GM06990 (cell line): Measurements from ENCODE around the gene CYP39A1.

Experiments
- DNase-seq: peaks from one replicate; pipeline ENCODE4 v3.0.0-alpha.2; 2011; ENCODE audit not compliant: insufficient read length; ENCODE audit errors: extremely low read depth
- H3K27me3 ChIP-seq: replicated peaks from 2 replicates; pipeline ENCODE4 v1.6.0; 2011; ENCODE audit warnings: low read length; ENCODE audit not compliant: control insufficient read depth, insufficient read depth
- H3K36me3 ChIP-seq: 2 replicates; pipeline ENCODE4 v1.5.1; 2011; ENCODE audit warnings: low read length; ENCODE audit not compliant: control insufficient read depth, insufficient read depth
- H3K4me3 ChIP-seq: replicated peaks from 2 replicates; pipeline ENCODE4 v1.5.1; 2011; ENCODE audit warnings: low read depth, mild to moderate bottlenecking, control low read depth, low read length
- CTCF ChIP-seq: IDR thresholded peaks from 2 replicates; pipeline ENCODE4 v1.5.1; 2011; ENCODE audit warnings: low read length, control low read depth, mild to moderate bottlenecking, inconsistent platforms; ENCODE audit not compliant: insufficient read depth, poor library complexity, severe bottlenecking

Gene CYP39A1

DNA sequence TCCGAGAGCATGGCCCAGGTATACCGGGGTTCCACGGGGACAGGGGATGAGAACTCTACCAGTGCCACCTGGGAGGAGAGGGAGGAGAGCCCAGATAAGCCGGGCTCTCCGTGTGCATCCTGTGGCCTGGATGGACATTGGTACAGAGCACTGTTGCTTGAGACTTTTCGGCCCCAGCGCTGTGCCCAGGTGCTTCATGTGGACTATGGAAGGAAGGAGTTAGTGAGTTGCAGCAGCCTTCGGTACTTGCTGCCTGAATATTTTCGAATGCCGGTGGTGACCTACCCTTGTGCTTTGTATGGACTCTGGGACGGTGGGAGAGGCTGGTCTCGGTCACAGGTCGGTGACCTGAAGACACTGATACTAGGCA, 36.3 kb upstream of the CYP39A1 start:
- no peak for TF ChIP-seq CTCF
- DNase-seq: no peak
- Histone ChIP-seq H3K36me3 (no peaks in the 10 kb centered on the region), H3K4me3 (no peak overlapping the region), H3K27me3 (no peaks in the 10 kb centered on the region; the same call in 1 of the 2 replicates)

- DNase-seq: peak; percentile 5
- no peak for TF ChIP-seq CTCF
- Histone ChIP-seq H3K36me3 (no peaks in the 10 kb centered on the region), H3K27me3 (no peaks in the 10 kb centered on the region; the same call in 1 of the 2 replicates), H3K4me3 (no peak overlapping the region)
These were observed 35.7 kb upstream of the CYP39A1 start for GRCh38 chr6:46688117-46688965.

- TF ChIP-seq CTCF: no peak
- Histone ChIP-seq H3K4me3 (no peak within 1 kb of the TSS), H3K36me3 (no peaks in the 10 kb centered on the region), H3K27me3 (no peaks in the 10 kb centered on the region; the same call in 1 of the 2 replicates)
- peak; percentile 3 for DNase-seq
These were observed 35.0 kb upstream of the CYP39A1 start, which contains the start of gene TDRD6 for GRCh38 chr6:46687619-46688097. Gene TDRD6, plus strand, starts transcription at chr6:46687885. Its CDS starts 244 bp downstream, at chr6:46688129.

GRCh38 chr6:46684771-46685170, 32.2 kb upstream of the CYP39A1 start:
- Histone ChIP-seq H3K36me3 (no peaks in the 10 kb centered on the region), H3K4me3 (no peak overlapping the region), H3K27me3 (no peaks in the 10 kb centered on the region)
- no peak for DNase-seq
- no peak for TF ChIP-seq CTCF

DNA sequence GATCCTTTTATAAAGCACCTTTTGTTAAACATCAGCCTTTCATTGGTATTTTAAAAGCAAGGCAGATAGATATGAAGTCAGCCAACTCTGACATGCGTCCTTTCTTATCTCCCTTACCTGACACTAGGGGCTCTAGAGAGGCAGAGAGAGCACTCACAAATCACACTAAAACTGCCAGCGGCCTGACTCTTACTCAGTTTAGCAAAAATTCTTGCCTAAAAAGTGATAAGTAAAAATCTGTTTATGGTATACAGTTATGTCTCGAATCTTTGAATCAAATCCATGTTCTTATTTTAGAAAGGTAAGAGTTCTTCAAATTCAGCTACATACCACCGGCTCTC, 24.7 kb upstream of the CYP39A1 start:
- Histone ChIP-seq H3K27me3 (no peaks in the 10 kb centered on the region), H3K36me3 (no peaks in the 10 kb centered on the region), H3K4me3 (no peak overlapping the region)
- peak; percentile 58 for TF ChIP-seq CTCF
- no peak for DNase-seq
